Loucy (cell line): Measurements from ENCODE around the gene TTC7B.

Experiments used
- CTCF ChIP-seq: fragments of 200-600 bp; sonication (generic); conservative IDR thresholded peaks from 2 replicates; pipeline ENCODE4 v1.5.1; 2014; ENCODE audit warnings: mild to moderate bottlenecking, antibody characterized with exemption, low read length
- EZH2phosphoT487 ChIP-seq: fragments of 200-600 bp; IDR thresholded peaks from 2 replicates; pipeline ENCODE4 v1.6.1; 2018; ENCODE audit warnings: antibody characterized with exemption, mild to moderate bottlenecking, moderate library complexity, borderline replicate concordance

DNA sequence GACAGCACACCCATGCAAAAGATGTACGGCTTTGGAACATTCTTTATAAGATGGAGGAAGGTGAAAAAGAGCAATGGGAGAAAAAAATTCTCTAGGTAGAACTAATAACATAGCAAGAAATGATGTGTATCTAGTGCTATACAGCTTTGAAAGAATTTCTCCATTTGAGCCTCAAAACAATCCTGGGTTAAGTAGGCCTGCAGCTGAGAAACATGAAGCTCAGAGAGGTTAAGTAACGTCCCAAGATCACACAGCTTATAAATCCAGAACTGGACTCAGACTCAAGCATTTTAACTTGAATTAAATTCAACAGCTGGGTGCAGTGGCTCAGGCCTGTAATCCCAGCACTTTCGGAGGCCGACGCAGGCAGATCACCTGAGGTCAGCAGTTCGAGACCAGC, 32.9 kb downstream of the TTC7B start:
- TF ChIP-seq CTCF = no peak
- TF ChIP-seq EZH2phosphoT487 = no peak
